Measurements from ENCODE around the gene ALG12. TPM values are rescaled to one million over a fixed set of nuclear protein-coding genes. Genes with fewer than 3 reads are reported as not detected.

Gene ALG12
- total RNA-seq, 1 donor from 2014 or later = 26.2 TPM

DNA sequence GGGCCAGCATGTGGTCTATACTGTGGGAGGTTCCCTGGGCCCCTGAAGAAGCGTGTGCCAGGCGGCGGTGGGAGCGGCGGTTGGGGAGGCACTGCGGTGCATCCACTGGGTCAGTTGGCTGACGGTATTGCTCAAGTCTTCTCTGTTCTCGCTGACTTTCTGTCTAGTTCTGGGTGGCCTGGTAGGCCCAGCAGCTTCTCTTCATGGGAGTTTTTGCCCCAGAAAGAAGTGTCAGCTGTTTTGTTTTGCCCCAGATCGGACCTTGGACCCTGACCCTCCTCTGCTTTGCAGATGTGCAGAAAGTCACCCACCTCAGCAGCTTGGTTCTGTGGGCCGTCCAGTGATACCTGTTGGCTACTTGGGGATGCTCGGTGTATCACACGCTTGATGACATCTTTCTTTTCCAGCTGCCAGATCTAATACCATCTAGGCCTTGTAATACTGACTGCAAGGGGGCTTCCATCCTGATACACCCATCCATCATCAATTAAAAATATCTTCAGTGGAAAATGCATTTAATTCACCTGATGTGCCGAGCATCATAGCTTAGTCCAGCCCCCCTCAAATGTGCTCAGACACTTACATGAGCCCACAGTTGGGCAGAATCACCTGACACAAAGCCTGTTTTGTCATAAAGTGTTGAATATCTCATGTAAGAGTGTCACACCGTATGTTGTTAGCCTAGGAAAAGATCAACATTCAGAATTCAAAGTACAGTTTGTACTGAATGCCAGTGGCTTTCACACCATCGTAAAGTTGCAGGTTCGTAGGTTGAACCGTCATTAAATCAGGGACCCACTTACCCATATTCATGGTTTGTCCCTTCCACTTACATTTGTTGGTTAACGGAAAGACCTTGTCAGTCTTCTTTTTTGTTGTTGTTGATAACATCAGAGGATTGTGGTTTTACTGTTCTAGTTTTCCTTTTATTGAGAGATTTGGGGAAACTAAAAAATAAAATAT is 50.7 kb downstream of the ALG12 start:
- H3K27me3 ChIP-seq (ENCODE audit: insufficient read depth, low read length) = no peaks in the 10 kb centered on the region
- no peak for DNase-seq (ENCODE audit: low read depth)
- no peaks in the 10 kb centered on the region for H3K36me3 ChIP-seq (ENCODE audit: insufficient read depth, low read length)
- no peak for TF ChIP-seq EZH2 (IDR thresholded peaks at IDR 0.05; ENCODE audit: insufficient read depth, low read length)
- TF ChIP-seq, protein P1, sequence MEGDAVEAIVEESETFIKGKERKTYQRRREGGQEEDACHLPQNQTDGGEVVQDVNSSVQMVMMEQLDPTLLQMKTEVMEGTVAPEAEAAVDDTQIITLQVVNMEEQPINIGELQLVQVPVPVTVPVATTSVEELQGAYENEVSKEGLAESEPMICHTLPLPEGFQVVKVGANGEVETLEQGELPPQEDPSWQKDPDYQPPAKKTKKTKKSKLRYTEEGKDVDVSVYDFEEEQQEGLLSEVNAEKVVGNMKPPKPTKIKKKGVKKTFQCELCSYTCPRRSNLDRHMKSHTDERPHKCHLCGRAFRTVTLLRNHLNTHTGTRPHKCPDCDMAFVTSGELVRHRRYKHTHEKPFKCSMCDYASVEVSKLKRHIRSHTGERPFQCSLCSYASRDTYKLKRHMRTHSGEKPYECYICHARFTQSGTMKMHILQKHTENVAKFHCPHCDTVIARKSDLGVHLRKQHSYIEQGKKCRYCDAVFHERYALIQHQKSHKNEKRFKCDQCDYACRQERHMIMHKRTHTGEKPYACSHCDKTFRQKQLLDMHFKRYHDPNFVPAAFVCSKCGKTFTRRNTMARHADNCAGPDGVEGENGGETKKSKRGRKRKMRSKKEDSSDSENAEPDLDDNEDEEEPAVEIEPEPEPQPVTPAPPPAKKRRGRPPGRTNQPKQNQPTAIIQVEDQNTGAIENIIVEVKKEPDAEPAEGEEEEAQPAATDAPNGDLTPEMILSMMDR (IDR thresholded peaks at IDR 0.05; ENCODE audit: insufficient read depth, low read depth, low read length) = no peak
- Mint-ChIP-seq H3K4me3 (ENCODE audit: unreplicated experiment) (no peak overlapping the region), H3K36me3 (ENCODE audit: low read depth, unreplicated experiment) (peaks cover 38% of the 10 kb centered on the region), H3K27me3 (ENCODE audit: low read depth, unreplicated experiment) (no peaks in the 10 kb centered on the region), H3K27ac (ENCODE audit: unreplicated experiment) (no peak overlapping the region), H3K4me1 (ENCODE audit: low read depth, unreplicated experiment) (peaks cover 1% of the 10 kb centered on the region), H3K9me3 (ENCODE audit: unreplicated experiment) (peaks cover 28% of the 10 kb centered on the region)
- H3K79me2 ChIP-seq (ENCODE audit: insufficient read depth, low read length) = peaks cover 99% of the 10 kb centered on the region
- H3K4me3 ChIP-seq (ENCODE audit: insufficient read depth, low read depth, low read length) = no peak overlapping the region
- H3K27ac ChIP-seq (ENCODE audit: low read depth, low read length) = no peak overlapping the region
- H3K9me3 ChIP-seq (ENCODE audit: insufficient read depth, low read depth, low read length) = peaks cover 4% of the 10 kb centered on the region
- no peak overlapping the region for H3K9ac ChIP-seq (ENCODE audit: low read length)
- H3K4me2 ChIP-seq (ENCODE audit: low read length) = no peak overlapping the region
- peaks cover 93% of the 10 kb centered on the region for H4K20me1 ChIP-seq (ENCODE audit: insufficient read depth, low read length)
- no peaks in the 10 kb centered on the region for H3K4me1 ChIP-seq (ENCODE audit: insufficient read depth, low read length)
- no peak overlapping the region for H2AFZ ChIP-seq (ENCODE audit: low read depth, low read length)
- peak; percentile 75 for FAIRE-seq

DNA sequence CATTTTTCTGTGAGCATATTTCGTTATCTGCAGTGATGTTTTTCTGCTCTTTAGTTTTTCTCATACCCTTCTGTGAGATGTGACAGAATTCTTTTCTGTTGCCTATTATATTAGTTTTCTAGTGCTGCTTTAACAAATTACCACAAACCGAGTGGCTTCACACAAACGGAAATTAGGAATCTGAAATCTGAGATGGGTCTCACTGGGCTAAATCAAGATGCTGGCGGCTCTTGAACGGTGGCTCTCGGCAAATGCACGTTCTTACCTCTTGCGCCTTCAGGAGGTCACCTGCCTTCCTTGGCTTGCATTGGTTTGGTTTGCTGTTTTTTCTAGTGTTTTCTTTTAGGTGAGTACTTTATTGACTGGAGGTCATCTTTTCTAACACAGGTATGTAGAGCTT is 51.6 kb downstream of the ALG12 start:
- no peak for FAIRE-seq
- Histone ChIP-seq H2AFZ (ENCODE audit: low read depth, low read length) (no peak overlapping the region), H3K79me2 (ENCODE audit: insufficient read depth, low read length) (peaks cover 100% of the 10 kb centered on the region), H3K36me3 (ENCODE audit: insufficient read depth, low read length) (no peaks in the 10 kb centered on the region), H3K9ac (ENCODE audit: low read length) (no peak overlapping the region), H3K9me3 (ENCODE audit: insufficient read depth, low read depth, low read length) (peaks cover 4% of the 10 kb centered on the region), H3K4me2 (ENCODE audit: low read length) (no peak overlapping the region), H3K27me3 (ENCODE audit: insufficient read depth, low read length) (no peaks in the 10 kb centered on the region), H3K4me1 (ENCODE audit: insufficient read depth, low read length) (no peaks in the 10 kb centered on the region), H3K4me3 (ENCODE audit: insufficient read depth, low read depth, low read length) (no peak overlapping the region), H3K27ac (ENCODE audit: low read depth, low read length) (no peak overlapping the region), H4K20me1 (ENCODE audit: insufficient read depth, low read length) (peaks cover 92% of the 10 kb centered on the region)
- no peak overlapping the region for H3K4me3 Mint-ChIP-seq (ENCODE audit: unreplicated experiment)
- peaks cover 28% of the 10 kb centered on the region for H3K9me3 Mint-ChIP-seq (ENCODE audit: unreplicated experiment)
- H3K27ac Mint-ChIP-seq (ENCODE audit: unreplicated experiment) = no peak overlapping the region
- H3K27me3 Mint-ChIP-seq (ENCODE audit: low read depth, unreplicated experiment) = no peaks in the 10 kb centered on the region
- peaks cover 4% of the 10 kb centered on the region for H3K4me1 Mint-ChIP-seq (ENCODE audit: low read depth, unreplicated experiment)
- TF ChIP-seq, protein P1 (IDR thresholded peaks at IDR 0.05; ENCODE audit: insufficient read depth, low read depth, low read length) = no peak
- TF ChIP-seq EZH2 (IDR thresholded peaks at IDR 0.05; ENCODE audit: insufficient read depth, low read length) = no peak
- peaks cover 38% of the 10 kb centered on the region for H3K36me3 Mint-ChIP-seq (ENCODE audit: low read depth, unreplicated experiment)
- DNase-seq (ENCODE audit: low read depth) = no peak

DNA sequence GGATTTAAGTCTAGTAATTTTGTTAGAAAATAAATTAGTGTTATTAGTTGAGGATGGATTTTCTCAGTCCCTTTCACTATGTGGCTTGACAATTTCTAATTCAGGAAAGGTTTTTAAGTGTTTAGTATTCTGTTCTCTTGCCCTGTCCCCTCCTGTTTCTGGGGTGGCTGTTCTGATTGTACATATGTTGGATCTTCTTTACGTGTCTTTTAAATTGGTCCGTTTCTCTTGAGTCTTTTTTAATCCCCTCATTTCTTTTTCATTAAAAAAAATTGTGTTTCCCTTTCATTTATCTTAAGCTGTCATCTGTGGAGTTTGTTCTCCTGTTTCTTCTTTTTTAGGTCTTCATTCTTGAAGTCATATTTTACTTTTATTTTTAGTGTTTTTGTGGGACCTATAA is 52.1 kb downstream of the ALG12 start:
- FAIRE-seq = no peak
- H3K9ac ChIP-seq (ENCODE audit: low read length) = no peak overlapping the region
- H3K79me2 ChIP-seq (ENCODE audit: insufficient read depth, low read length) = peaks cover 100% of the 10 kb centered on the region
- Mint-ChIP-seq H3K4me3 (ENCODE audit: unreplicated experiment) (no peak overlapping the region), H3K27ac (ENCODE audit: unreplicated experiment) (no peak overlapping the region), H3K9me3 (ENCODE audit: unreplicated experiment) (peaks cover 28% of the 10 kb centered on the region), H3K27me3 (ENCODE audit: low read depth, unreplicated experiment) (no peaks in the 10 kb centered on the region), H3K36me3 (ENCODE audit: low read depth, unreplicated experiment) (peaks cover 38% of the 10 kb centered on the region), H3K4me1 (ENCODE audit: low read depth, unreplicated experiment) (peaks cover 5% of the 10 kb centered on the region)
- H3K4me3 ChIP-seq (ENCODE audit: insufficient read depth, low read depth, low read length) = no peak overlapping the region
- peaks cover 4% of the 10 kb centered on the region for H3K9me3 ChIP-seq (ENCODE audit: insufficient read depth, low read depth, low read length)
- H3K4me1 ChIP-seq (ENCODE audit: insufficient read depth, low read length) = no peaks in the 10 kb centered on the region
- no peak overlapping the region for H2AFZ ChIP-seq (ENCODE audit: low read depth, low read length)
- no peak for TF ChIP-seq EZH2 (IDR thresholded peaks at IDR 0.05; ENCODE audit: insufficient read depth, low read length)
- TF ChIP-seq, protein P1 (IDR thresholded peaks at IDR 0.05; ENCODE audit: insufficient read depth, low read depth, low read length) = no peak
- no peaks in the 10 kb centered on the region for H3K27me3 ChIP-seq (ENCODE audit: insufficient read depth, low read length)
- no peak for DNase-seq (ENCODE audit: low read depth)
- no peak overlapping the region for H3K27ac ChIP-seq (ENCODE audit: low read depth, low read length)
- peaks cover 93% of the 10 kb centered on the region for H4K20me1 ChIP-seq (ENCODE audit: insufficient read depth, low read length)
- H3K36me3 ChIP-seq (ENCODE audit: insufficient read depth, low read length) = no peaks in the 10 kb centered on the region
- no peak overlapping the region for H3K4me2 ChIP-seq (ENCODE audit: low read length)
